Osteocyte (in vitro differentiated cells): ENCODE results near the gene CASR. TPM values are rescaled to one million over a fixed set of nuclear protein-coding genes. Genes with fewer than 3 reads are reported as not detected.

Experiments used
- DNase-seq: peaks from one replicate; pipeline ENCODE4 v3.0.0; 2021; ENCODE audit warnings: mixed read lengths; ENCODE audit not compliant: unreplicated experiment; ENCODE audit errors: extremely low spot score
- H3K27ac Mint-ChIP-seq: one replicate; pipeline ENCODE4 v1.8.0; 2021; ENCODE audit warnings: mild to moderate bottlenecking, mixed read lengths; ENCODE audit not compliant: unreplicated experiment
- H3K27me3 Mint-ChIP-seq: one replicate; pipeline ENCODE4 v1.8.0; 2021; ENCODE audit warnings: mixed read lengths; ENCODE audit not compliant: unreplicated experiment
- H3K36me3 Mint-ChIP-seq: one replicate; pipeline ENCODE4 v1.8.0; 2021; ENCODE audit warnings: mixed read lengths; ENCODE audit not compliant: unreplicated experiment
- H3K4me1 Mint-ChIP-seq: one replicate; pipeline ENCODE4 v1.8.0; 2021; ENCODE audit warnings: mixed read lengths; ENCODE audit not compliant: unreplicated experiment
- H3K4me3 Mint-ChIP-seq: one replicate; pipeline ENCODE4 v1.8.0; 2021; ENCODE audit warnings: mild to moderate bottlenecking, moderate library complexity, mixed read lengths; ENCODE audit not compliant: unreplicated experiment
- H3K9me3 Mint-ChIP-seq: one replicate; pipeline ENCODE4 v1.8.0; 2021; ENCODE audit warnings: mixed read lengths; ENCODE audit not compliant: unreplicated experiment
- CTCF ChIP-seq: fragments of 200-600 bp; sonication (generic); IDR thresholded peaks from 2 replicates; pipeline ENCODE4 v1.5.0; 2021; ENCODE audit warnings: antibody characterized with exemption, mild to moderate bottlenecking, moderate library complexity
- total RNA-seq: library from RNA; stranded (reverse); gene quantifications from 2 replicates; pipeline ENCODE4 v1.2.1, GENCODE V29; 2021

Gene CASR
- total RNA-seq, 1 donor from 2014 or later = not detected

DNA sequence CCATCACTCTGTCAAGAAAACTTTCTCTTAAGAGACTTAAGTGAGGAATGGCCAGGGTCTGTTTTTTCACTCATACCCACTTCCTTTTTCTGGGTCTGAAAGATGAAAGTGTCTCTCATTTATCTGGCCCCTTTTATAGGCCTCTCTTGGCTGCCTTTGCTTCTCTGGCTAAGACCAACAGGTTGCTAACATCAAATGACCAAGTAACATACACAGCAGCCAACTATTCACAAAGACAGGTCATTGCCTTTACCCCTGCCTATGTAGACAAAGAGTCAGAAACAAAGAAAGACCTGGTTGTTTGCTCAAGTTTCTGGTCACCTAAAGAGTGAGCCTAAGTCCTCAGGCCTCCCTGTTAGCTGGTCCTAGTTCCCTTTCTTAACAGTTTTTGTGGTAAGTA, 117.6 kb downstream of the CASR start:
- Mint-ChIP-seq H3K27ac (no peak overlapping the region), H3K36me3 (no peaks in the 10 kb centered on the region), H3K4me3 (no peak overlapping the region), H3K27me3 (peaks cover 5% of the 10 kb centered on the region), H3K4me1 (no peaks in the 10 kb centered on the region), H3K9me3 (no peaks in the 10 kb centered on the region)
- no peak for DNase-seq
- no peak for TF ChIP-seq CTCF

GRCh38 chr3:122305818-122306621, 122.6 kb downstream of the CASR start:
- H3K4me1 Mint-ChIP-seq = no peaks in the 10 kb centered on the region
- no peaks in the 10 kb centered on the region for H3K9me3 Mint-ChIP-seq
- DNase-seq = no peak
- H3K27me3 Mint-ChIP-seq = peaks cover 10% of the 10 kb centered on the region
- H3K27ac Mint-ChIP-seq = no peak overlapping the region
- H3K4me3 Mint-ChIP-seq = no peak overlapping the region
- H3K36me3 Mint-ChIP-seq = no peaks in the 10 kb centered on the region
- TF ChIP-seq CTCF = no peak

GRCh38 chr3:122306622-122306953, 123.1 kb downstream of the CASR start:
- no peak for TF ChIP-seq CTCF
- Mint-ChIP-seq H3K27me3 (peaks cover 12% of the 10 kb centered on the region), H3K27ac (no peak overlapping the region), H3K4me1 (no peaks in the 10 kb centered on the region), H3K4me3 (no peak overlapping the region), H3K36me3 (no peaks in the 10 kb centered on the region), H3K9me3 (no peaks in the 10 kb centered on the region)
- no peak for DNase-seq

DNA sequence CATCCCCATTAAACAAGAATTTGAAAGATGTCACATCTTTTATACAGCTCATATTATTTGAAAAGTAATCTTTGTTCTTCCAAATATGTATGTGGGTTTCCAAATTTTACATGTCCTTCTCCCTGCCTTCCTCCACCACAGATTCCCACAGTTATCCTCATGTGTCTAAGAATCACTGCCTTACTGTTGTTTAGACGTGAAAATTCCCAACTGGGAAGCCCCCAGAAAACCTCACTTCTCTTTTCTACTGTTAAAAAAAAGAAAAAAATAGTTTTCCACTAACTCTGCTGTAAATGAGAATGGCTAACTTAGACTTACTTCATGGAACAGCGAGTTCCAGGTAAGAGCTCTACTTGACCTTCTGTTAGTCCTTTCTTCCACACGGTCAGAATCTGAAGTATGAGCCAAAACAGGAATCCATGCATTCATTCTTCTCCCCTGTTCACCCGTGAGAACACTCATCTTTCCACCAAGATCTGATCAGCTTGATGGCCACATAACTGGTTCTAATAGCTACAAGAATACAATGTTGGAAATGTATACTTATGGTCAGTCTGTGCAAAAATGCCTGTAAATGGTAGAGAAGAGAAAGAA, 123.7 kb downstream of the CASR start:
- Mint-ChIP-seq H3K27ac (no peak overlapping the region), H3K27me3 (peaks cover 13% of the 10 kb centered on the region), H3K9me3 (no peaks in the 10 kb centered on the region), H3K36me3 (no peaks in the 10 kb centered on the region), H3K4me3 (no peak overlapping the region), H3K4me1 (no peaks in the 10 kb centered on the region)
- no peak for DNase-seq
- TF ChIP-seq CTCF = no peak

GRCh38 chr3:122307976-122308375, 124.5 kb downstream of the CASR start:
- DNase-seq = no peak
- H3K27me3 Mint-ChIP-seq = peaks cover 17% of the 10 kb centered on the region
- TF ChIP-seq CTCF = no peak
- no peaks in the 10 kb centered on the region for H3K36me3 Mint-ChIP-seq
- H3K4me1 Mint-ChIP-seq = no peaks in the 10 kb centered on the region
- H3K9me3 Mint-ChIP-seq = no peaks in the 10 kb centered on the region
- no peak overlapping the region for H3K4me3 Mint-ChIP-seq
- no peak overlapping the region for H3K27ac Mint-ChIP-seq
